Measurements from ENCODE around the gene TEX14. TPM values are rescaled to one million over a fixed set of nuclear protein-coding genes. Genes with fewer than 3 reads are reported as not detected.

TEX14 gene
- polyA plus RNA-seq, 1 of the 3 experiments (the other 2 are of a cell fraction) = 0.02 TPM

DNA sequence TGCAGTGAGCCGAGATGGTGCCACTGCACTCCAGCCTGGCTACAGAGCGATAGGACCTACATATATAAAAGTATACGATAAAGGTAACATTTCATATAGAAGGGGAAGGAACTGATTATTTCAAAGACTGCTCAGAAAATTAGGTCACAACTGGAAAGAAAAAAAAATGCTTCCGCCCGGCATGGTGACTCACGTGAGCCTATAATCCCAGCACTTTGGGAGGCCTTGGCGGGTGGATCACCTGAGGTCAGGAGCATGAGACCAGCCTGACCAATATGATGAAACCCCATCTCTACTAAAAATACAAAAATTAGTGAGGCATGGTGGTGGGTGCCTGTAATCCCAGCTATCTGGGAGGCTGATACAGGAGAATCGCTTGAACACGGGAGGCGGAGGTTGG, 7.8 kb downstream of the TEX14 start:
- no peaks in the 10 kb centered on the region for H3K9me3 ChIP-seq
- H3K27me3 ChIP-seq (ENCODE audit: insufficient read depth) = no peaks in the 10 kb centered on the region
- 90% methylated on average over 10 of the region's 10 CpGs for WGBS (ENCODE audit: low lambda C conversion rate)
- H3K4me3 ChIP-seq (ENCODE audit: low read depth in 2 of 2, low read length in 1 of 2) = no peak overlapping the region
- ChIA-PET POLR2A (interaction anchor here (1.0 kb wide), 1 partner anchor 25 kb away, joined by 3 read pairs; no protein-coding TSS in a partner anchor), CTCF (interaction anchor here (0.8 to 1.1 kb wide), 2 partner anchors 27 to 979 kb away, joined by 4 read pairs; no protein-coding TSS in a partner anchor)
- TF ChIP-seq CHD2 (IDR thresholded peaks at IDR 0.05; ENCODE audit: low read length, partially characterized antibody) (no peak), SMC3 (IDR thresholded peaks at IDR 0.05; ENCODE audit: low read depth, low read length) (no peak), RXRA (IDR thresholded peaks at IDR 0.05; ENCODE audit: borderline replicate concordance, low read depth) (no peak)
- no peak overlapping the region for H2AFZ ChIP-seq (ENCODE audit: low read depth)
- H3K4me1 ChIP-seq (ENCODE audit: control insufficient read depth in 1 of 2, insufficient read depth in 2 of 2, low read depth in 1 of 2, low read length in 1 of 2) = no peaks in the 10 kb centered on the region
- no peak overlapping the region for H3K9ac ChIP-seq
- H4K20me1 ChIP-seq (ENCODE audit: insufficient read depth) = no peaks in the 10 kb centered on the region
- no peak overlapping the region for H3K27ac ChIP-seq (ENCODE audit: low read depth in 2 of 2, low read length in 1 of 2)
- no peaks in the 10 kb centered on the region for H3K9me2 ChIP-seq
- no peaks in the 10 kb centered on the region for H3F3A ChIP-seq (replicated peaks; ENCODE audit: insufficient read depth)
- no peaks in the 10 kb centered on the region for H3K79me2 ChIP-seq (ENCODE audit: insufficient read depth)
- no peaks in the 10 kb centered on the region for H3K36me3 ChIP-seq (replicated peaks in 1 of 2; ENCODE audit: control insufficient read depth in 1 of 2, insufficient read depth in 2 of 2, low read length in 1 of 2)
- no peak for DNase-seq
- H3K4me2 ChIP-seq = no peak overlapping the region

DNA sequence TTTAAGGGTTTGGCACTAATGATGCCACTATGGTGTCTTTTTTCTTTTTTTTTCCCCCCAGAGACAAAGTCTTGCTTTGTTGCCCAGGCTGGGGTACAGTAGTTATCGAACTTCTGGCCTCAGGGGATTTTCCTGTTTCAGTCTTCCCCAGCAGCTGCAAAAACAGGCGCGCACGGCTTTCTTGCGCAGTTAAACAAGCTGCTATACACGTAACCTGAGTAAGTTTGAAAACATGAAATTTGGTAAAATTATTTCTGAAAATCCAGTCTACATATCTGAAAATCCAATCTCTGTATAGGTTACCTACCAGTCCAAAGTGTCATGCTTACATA, 11.8 kb downstream of the TEX14 start:
- Histone ChIP-seq H3K4me3 (ENCODE audit: low read depth in 2 of 2, low read length in 1 of 2) (no peak overlapping the region), H4K20me1 (ENCODE audit: insufficient read depth) (no peaks in the 10 kb centered on the region), H3F3A (replicated peaks; ENCODE audit: insufficient read depth) (no peaks in the 10 kb centered on the region), H3K9me2 (no peaks in the 10 kb centered on the region), H3K9ac (no peak overlapping the region), H3K4me1 (ENCODE audit: control insufficient read depth in 1 of 2, insufficient read depth in 2 of 2, low read depth in 1 of 2, low read length in 1 of 2) (no peaks in the 10 kb centered on the region), H3K9me3 (no peaks in the 10 kb centered on the region), H2AFZ (ENCODE audit: low read depth) (no peak overlapping the region), H3K27me3 (ENCODE audit: insufficient read depth) (no peaks in the 10 kb centered on the region), H3K79me2 (ENCODE audit: insufficient read depth) (no peaks in the 10 kb centered on the region), H3K27ac (ENCODE audit: low read depth in 2 of 2, low read length in 1 of 2) (no peak overlapping the region), H3K4me2 (no peak overlapping the region), H3K36me3 (replicated peaks in 1 of 2; ENCODE audit: control insufficient read depth in 1 of 2, insufficient read depth in 2 of 2, low read length in 1 of 2) (no peaks in the 10 kb centered on the region)
- ChIA-PET CTCF (interaction anchor here (1.2 to 1.6 kb wide), 2 partner anchors 91 to 325 kb away, joined by 3 to 7 read pairs; no protein-coding TSS in a partner anchor), POLR2A (interaction anchor here (1.0 kb wide), 1 partner anchor 49 kb away, joined by 5 read pairs; no protein-coding TSS in a partner anchor)
- no peak for DNase-seq
- 86% methylated on average over 6 of the region's 6 CpGs for WGBS (ENCODE audit: low lambda C conversion rate)
- no peak for TF ChIP-seq POLR2AphosphoS5 (IDR thresholded peaks at IDR 0.05; ENCODE audit: low read depth, low read length)
- TF ChIP-seq, protein P1, sequence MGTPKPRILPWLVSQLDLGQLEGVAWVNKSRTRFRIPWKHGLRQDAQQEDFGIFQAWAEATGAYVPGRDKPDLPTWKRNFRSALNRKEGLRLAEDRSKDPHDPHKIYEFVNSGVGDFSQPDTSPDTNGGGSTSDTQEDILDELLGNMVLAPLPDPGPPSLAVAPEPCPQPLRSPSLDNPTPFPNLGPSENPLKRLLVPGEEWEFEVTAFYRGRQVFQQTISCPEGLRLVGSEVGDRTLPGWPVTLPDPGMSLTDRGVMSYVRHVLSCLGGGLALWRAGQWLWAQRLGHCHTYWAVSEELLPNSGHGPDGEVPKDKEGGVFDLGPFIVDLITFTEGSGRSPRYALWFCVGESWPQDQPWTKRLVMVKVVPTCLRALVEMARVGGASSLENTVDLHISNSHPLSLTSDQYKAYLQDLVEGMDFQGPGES (IDR thresholded peaks at IDR 0.05; ENCODE audit: low read depth, low read length) = no peak
- TF ChIP-seq, protein P2, sequence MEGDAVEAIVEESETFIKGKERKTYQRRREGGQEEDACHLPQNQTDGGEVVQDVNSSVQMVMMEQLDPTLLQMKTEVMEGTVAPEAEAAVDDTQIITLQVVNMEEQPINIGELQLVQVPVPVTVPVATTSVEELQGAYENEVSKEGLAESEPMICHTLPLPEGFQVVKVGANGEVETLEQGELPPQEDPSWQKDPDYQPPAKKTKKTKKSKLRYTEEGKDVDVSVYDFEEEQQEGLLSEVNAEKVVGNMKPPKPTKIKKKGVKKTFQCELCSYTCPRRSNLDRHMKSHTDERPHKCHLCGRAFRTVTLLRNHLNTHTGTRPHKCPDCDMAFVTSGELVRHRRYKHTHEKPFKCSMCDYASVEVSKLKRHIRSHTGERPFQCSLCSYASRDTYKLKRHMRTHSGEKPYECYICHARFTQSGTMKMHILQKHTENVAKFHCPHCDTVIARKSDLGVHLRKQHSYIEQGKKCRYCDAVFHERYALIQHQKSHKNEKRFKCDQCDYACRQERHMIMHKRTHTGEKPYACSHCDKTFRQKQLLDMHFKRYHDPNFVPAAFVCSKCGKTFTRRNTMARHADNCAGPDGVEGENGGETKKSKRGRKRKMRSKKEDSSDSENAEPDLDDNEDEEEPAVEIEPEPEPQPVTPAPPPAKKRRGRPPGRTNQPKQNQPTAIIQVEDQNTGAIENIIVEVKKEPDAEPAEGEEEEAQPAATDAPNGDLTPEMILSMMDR (IDR thresholded peaks at IDR 0.05) = no peak
- TF ChIP-seq FOXJ3 (CRISPR knock-in tag; IDR thresholded peaks at IDR 0.05) = no peak
- TF ChIP-seq, protein P3, sequence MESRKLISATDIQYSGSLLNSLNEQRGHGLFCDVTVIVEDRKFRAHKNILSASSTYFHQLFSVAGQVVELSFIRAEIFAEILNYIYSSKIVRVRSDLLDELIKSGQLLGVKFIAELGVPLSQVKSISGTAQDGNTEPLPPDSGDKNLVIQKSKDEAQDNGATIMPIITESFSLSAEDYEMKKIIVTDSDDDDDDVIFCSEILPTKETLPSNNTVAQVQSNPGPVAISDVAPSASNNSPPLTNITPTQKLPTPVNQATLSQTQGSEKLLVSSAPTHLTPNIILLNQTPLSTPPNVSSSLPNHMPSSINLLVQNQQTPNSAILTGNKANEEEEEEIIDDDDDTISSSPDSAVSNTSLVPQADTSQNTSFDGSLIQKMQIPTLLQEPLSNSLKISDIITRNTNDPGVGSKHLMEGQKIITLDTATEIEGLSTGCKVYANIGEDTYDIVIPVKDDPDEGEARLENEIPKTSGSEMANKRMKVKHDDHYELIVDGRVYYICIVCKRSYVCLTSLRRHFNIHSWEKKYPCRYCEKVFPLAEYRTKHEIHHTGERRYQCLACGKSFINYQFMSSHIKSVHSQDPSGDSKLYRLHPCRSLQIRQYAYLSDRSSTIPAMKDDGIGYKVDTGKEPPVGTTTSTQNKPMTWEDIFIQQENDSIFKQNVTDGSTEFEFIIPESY (IDR thresholded peaks at IDR 0.05; ENCODE audit: borderline replicate concordance, low read depth) = no peak
- no peak for TF ChIP-seq ELF1 (IDR thresholded peaks at IDR 0.05)
- TF ChIP-seq MAX (IDR thresholded peaks at IDR 0.05; ENCODE audit: low read depth) = no peak
- no peak for TF ChIP-seq JUND (IDR thresholded peaks at IDR 0.05)
- TF ChIP-seq USF1 (IDR thresholded peaks at IDR 0.05; ENCODE audit: borderline replicate concordance, low read depth) = no peak
- TF ChIP-seq FOXM1 (IDR thresholded peaks at IDR 0.05; ENCODE audit: low read depth) = no peak
- no peak for TF ChIP-seq TAF1 (IDR thresholded peaks at IDR 0.05; ENCODE audit: borderline replicate concordance, low read depth, low read length)
- no peak for TF ChIP-seq GABPA (IDR thresholded peaks at IDR 0.05; ENCODE audit: low read depth)
- TF ChIP-seq RXRA (IDR thresholded peaks at IDR 0.05; ENCODE audit: borderline replicate concordance, low read depth) = no peak
- TF ChIP-seq SIN3A (IDR thresholded peaks at IDR 0.05; ENCODE audit: borderline replicate concordance, low read depth, low read length) = no peak
- TF ChIP-seq TCF12 (IDR thresholded peaks at IDR 0.05) = no peak
- no peak for TF ChIP-seq CHD2 (IDR thresholded peaks at IDR 0.05; ENCODE audit: low read length, partially characterized antibody)
- no peak for TF ChIP-seq FOSL2 (IDR thresholded peaks at IDR 0.05; ENCODE audit: borderline replicate concordance, low read depth)
- TF ChIP-seq, protein P4, sequence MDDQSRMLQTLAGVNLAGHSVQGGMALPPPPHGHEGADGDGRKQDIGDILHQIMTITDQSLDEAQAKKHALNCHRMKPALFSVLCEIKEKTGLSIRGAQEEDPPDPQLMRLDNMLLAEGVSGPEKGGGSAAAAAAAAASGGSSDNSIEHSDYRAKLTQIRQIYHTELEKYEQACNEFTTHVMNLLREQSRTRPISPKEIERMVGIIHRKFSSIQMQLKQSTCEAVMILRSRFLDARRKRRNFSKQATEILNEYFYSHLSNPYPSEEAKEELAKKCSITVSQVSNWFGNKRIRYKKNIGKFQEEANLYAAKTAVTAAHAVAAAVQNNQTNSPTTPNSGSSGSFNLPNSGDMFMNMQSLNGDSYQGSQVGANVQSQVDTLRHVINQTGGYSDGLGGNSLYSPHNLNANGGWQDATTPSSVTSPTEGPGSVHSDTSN (IDR thresholded peaks at IDR 0.05) = no peak

All from SK-N-SH (cell line).